Midbrain (tissue), 1 donor: ENCODE measurements around the gene UST.
A peak's percentile ranks its signal among the peaks of the same experiment; 100 is the strongest.

Experiments
- DNase-seq: peaks from one replicate; lab custom pipeline; 2025; lab: John Stamatoyannopoulos, UW

UST gene

DNA sequence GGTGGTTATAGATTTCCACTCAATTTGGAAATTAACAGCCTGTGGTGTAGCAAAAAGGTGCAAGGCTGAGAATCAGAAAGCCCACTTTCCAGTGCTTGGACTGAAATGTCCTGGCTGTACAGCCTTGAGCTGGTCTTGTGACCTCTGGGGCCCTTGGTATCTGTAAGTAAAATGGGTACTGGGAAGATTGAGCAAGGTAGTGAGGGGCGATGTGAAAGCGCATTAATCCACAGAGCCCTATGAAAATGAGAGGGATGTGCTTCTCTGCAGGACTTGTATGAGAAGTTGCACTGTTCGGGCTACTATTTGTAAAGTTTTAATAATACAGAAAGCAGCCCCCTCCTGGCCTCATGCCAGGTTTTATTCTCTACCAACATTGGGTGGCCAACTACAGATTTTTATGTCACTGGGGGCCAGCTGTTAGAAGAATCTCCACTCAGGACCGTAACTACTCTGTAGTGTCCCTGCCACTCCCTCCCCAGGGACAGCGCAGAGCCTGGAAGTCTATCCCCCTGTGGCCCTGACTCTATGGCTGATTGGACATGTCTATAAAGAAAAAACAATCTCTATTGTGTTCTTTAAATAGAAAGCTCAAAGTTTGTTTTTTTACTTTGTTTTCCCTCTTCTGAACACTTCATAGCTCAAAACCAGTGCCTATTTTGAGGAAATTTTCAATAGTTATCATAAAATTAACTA, 316.0 kb downstream of the UST start:
- DNase-seq = no peak

DNA sequence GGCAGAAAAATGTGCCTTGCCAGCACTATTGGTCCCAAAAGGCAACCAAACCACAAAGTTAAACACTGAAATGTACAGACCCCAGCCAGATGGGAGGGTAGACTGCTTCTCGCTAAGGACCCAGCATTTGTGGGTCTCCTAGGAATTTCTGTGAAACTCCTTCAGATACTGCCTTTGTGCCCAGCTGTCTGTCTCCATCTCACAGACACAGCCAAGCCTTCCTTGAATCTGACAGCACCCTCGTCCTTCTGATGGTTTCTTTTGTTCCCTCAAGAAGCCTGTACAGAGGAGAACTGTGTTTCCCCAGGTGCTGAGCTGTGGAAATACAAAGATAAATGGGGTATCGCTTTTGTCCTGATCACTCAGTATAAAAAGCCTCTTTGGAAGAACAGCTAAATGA, 316.6 kb downstream of the UST start:
- no peak for DNase-seq

DNA sequence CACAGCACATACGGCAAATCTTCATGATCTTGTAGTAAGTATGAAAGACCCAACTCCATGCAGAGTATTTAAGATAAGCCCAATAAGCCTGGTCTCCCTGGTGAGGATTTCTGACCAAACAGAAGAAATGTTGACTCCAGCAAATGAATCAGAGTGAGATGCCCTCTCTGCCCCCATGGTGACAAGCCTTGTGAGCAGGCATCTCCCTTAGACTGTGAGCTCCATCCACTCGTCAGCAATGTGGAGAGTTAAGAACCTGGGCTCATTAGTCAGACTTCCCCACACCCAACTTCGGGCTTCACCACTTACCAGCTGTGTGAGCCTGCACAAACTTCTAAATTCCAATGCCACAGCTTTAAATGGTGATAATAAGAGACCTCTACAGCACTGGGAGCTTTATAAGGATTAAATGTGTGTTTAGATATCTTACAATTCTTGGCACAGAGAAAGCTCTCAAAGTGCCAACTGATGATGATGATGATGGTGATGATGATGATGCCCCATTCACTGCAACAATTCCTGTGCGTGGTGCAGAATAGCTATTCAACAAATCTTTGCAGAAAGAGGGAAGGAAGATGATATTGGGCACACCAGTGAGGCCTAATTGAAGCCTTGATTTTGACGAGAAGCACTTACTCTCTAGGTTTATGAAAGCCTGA, 317.3 kb downstream of the UST start:
- no peak for DNase-seq

DNA sequence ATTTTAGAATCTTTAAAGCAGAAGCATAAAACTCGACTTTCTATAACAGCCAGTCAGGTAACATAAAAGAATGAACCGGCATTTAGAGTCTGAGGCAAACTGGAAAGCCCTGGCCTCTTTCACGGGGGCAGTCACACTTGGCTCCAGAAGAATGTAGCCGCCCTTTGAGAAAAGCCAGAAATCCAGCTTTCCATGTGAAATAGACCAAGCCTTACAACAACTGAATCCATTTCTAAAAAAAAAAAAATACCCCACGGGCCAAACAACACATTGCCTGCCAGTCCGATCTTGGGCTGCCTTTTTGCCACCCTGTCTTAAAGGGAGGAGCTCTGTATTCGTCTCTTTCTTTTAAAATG, 317.8 kb downstream of the UST start:
- peak; percentile 11 for DNase-seq

DNA sequence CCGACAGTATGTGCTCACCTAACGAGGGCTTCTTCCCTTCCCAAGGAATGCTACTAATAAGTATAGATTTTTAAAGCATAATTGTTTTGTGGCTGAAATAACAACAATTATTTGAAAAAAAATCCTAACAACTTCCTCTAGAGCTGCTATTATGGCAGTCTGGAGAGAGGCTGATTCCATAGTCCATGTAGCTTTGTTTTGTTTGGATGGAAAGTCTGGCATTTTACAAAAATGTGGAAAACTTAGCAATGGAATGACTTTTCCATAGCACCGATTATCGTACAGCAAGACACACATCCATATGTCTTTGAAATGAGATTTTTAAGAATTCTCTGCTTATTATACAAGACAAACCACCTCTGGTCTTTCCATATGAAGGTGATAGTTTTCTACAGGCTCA, 318.3 kb downstream of the UST start:
- no peak for DNase-seq

DNA sequence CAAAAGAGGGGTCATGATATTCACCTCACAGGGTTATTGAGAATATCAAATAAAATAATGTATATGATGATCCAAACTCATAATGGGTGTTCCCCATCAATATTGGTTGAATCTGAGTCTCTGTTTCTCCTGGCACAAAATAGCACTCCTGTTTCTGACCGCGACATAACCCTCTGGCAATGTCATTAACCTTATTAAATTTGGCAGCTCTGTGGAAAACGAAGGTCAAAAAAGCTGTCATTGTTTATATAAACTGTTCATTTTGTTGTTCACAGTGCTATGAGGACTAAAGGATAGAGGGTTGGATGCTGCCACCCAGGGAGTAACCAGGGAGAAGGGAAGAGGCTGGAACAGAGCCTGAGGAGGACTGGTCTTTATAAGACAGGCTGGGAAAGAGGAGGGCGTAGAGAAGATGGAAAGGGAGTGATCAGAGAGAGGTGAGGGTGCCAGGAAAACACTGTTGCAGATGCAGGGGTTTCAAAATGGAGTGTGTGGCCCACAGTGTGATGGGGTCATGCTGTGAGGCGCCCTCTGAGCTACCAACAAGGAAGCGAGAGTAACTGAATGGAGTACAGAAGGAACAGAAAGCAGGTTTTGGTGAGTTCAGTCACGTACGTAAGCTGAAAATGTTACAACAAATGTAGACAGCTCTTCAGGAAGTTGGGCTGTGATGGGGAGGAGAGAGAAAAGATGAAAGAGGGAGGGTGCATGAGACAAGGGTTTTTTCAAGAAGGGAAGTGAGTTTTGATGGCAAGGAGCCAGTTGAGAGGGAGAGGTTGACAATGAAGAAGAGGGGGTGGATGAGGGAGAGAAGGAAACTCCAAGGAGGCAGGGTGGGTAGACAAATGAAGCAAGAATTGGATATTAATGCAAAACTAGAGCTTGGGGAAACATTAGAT, 319.1 kb downstream of the UST start:
- peak; percentile 73 for DNase-seq

DNA sequence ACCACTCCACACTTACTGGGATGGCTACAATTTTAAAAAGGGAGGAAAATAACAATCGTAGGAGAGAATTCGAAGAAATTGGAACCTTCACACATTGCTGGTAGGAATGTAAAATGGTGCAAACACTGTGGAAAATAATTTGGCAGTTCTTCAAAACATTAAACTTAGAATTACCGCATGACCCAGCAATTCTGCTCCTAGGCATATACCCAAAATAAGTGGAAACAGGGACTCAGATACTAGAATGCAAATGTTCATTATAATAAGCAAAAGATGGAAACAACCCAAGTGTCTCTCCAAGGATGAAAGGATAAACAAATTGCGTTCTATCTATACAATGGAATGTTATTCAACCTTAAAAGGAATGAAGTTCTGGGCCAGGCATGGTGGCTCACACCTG, 325.2 kb downstream of the UST start:
- no peak for DNase-seq

DNA sequence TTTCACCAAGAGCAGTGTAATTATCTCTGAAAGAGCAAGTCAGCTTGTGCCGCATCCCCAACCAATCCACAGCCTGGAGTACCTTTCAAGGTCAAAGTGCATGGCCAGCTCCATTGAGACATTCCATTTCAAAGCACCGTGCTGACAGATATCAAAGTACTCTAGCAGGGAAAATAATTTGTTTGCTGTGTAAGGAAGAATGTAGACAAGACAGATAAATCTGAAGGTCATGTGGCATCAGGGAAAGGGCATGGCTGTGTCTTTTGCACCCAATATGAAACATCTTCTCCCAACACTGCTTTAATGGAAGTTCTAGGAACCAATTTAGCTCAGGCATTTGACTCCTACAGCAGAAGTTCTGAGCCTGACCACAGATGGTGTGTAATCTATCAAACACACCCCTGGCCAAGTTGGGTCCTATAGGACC, 328.0 kb downstream of the UST start:
- no peak for DNase-seq

DNA sequence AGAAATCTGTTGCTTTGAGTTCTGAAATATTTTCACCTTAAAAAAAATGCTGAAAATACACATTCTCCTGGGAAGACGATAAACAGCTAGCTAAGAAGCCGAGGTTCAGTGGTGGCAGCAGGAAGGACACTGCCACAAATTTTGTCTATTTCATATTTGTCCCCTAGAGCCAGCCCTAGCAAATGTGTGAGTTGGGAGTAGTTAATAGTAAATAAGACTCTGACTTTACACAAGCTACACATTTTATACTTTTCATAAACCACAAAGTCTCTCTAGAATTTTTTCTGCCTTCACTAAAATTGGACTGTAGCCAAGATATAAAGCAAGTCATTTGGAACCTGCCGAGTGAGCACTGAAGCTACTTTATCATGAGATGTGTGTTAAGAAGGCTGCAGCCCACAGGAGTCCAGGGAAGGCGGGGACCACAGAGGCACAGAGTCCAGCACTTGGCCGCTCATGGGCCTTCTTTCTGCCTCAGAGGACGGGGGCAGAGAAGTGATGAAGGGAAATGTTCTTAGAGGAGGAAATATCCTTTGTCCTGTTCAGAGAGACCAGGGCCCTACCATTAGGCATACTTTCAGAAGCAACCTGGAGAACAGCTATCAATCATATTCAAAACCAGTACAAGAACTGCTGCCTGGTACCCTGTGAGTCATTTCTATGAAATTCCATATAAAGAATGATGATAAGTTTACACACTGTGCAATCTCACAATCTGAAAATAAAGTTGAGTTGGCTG, 329.0 kb downstream of the UST start:
- DNase-seq = no peak

DNA sequence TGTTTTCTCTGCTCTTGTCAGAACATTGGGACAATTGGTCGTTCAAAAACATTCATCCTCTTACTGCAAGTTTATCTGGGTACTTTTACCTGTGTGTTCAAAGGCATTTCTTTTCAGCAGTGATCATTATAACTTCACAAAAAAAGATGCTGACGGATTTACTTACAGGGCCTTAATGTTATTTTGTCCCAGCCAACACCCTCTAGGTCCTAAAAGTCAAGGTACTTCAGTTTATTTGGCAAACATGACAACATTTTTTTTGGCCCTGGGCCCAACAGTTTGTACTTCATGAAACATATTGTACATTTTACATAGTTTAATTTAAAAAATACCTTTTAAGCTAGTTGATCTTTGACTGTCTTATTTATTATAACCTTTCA, 329.5 kb downstream of the UST start:
- DNase-seq = no peak

DNA sequence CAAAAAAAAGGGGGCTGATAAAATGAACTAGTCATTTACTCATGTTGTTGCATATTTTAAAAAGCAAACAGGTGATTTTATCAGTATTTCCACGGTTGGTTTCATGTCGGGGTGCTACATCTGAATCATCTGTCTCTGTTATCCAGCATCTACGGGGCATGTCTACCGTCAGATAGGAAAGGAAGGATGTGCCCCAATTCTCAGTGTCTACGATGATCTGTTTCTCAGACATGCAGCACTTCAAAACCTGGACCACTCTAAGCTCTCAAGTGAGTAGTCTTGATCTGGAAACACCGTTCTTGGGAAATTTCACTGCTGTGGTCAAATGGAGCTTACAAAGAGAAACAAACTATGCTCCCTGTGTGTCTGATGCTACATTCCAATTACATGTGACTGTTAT, 330.4 kb downstream of the UST start:
- no peak for DNase-seq

DNA sequence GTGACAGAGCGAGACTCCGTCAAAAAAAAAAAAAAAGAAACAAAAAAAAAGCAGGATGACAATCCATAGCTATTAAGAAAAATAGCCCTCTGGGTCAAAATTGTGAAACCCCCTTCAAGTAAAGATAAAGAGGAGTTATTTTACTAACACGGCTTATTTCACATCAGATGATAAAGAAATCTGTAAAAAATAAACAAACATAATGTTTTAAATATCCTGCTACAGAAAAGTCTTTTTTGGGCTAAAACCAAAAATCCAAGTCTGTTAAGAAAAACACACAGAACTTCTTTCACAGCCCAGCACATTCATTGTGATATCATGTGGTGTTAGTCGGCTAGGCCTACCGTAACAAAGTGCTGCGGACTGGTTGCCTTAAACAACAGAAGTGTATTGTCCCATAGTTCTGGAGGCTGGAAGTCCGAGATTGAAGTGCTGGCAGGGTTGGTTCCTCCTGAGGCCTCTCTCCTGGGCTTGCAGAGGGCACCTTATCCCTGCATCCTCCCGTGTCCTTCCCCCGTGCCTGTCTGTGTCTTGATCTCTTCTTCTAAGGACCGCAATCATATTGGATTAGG, 331.5 kb downstream of the UST start:
- DNase-seq = no peak

DNA sequence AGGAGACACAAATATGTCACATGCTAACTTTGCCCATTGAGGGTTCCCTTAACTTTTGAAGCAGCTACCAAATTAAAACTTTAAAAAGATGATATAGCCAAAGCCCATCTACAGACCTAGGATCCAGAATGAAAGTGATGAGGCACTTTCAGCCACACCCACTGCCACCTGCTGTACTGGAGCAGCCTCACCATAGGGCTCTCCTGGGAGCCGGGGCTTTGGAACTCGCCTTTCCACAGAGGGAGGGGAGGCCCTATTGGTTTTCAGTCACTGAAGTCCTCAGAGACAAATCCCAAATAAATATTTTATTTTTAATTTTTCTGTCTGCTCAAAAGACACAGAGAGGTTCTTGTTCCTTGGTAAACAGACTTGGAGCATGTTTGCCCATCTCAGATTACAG, 332.6 kb downstream of the UST start:
- DNase-seq = no peak

DNA sequence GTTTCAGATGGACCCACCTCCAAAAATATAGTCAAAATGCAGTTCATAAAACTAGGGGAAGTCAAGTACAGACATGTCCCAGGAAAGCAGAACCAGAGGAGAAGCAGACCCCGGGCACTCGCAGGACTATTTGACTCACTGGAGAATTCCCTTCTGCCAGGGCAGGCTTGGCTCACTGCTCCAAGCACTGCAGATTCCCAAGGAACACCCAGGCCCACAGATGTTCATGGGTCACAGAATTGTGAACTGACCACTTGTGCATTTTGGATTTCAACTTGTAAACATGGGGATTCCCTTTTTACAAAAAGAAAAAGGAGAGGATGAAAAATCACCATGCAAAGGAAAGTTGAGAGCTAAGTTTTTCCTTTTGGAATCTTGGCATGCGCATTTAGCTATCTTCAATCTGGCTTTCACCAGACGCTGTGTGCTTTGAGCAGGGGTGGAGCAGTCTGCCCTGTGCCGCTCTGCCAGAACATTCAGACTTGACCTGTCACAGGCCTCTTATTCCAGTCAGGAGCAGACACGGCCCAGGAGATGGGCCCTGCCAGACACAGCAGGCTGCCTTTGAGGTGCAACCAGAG, 333.2 kb downstream of the UST start:
- peak; percentile 23 for DNase-seq

DNA sequence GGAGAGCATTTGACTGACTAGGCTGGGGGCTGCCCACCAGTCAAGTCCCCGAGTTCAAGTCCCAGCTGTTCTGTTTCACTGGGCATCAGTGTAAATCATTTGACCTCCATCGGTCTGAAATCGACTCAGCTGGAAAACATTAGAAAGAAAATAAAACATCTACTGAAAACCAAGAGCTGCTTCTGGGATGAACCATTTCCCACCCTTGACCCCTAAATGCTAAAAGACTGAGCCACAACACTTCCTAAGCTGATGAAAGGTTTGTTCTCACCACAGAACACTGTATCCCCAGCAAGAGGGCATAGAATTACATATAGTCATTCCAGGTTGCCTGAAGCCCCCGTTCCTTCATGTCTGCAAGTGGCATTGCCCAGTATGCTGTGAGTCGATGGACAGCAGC, 333.7 kb downstream of the UST start:
- DNase-seq = no peak

DNA sequence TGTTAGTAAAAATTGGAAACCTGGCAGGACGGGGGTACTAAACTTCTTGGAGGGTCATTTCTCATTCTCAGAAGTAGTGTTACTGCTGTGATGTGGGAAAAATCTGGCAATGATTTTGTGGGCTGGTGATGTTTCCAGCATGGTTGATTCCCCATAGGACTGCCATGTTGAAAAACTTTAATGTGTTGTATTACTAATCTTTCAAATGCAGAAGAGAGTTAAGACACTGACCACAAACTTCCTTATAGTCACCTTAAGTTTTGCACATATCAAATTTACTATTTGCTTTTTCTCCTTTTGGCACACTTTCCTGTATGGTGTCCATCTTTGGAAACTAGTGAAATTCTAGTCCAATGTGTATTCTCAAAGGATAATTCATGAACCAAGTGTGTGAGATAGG, 334.5 kb downstream of the UST start:
- no peak for DNase-seq

DNA sequence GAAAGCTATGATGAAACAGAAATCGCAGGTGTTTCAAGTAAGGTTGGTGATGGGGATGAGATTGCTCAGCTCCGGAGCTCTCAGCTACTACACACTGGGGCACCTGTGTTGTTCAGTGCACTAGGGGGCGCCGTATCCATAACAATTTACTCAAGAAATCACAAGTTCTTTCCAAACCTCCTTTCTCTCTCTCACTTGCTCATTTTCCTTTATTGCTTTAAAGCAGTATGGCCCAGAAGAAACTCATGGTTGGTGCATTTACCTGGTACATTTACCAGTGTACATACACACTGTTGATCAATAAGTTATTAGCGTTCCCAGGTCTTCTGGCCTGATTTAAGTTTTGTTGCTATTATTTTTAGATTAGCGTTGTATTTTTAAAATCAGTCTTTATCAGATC, 335.5 kb downstream of the UST start:
- peak; percentile 76 for DNase-seq

DNA sequence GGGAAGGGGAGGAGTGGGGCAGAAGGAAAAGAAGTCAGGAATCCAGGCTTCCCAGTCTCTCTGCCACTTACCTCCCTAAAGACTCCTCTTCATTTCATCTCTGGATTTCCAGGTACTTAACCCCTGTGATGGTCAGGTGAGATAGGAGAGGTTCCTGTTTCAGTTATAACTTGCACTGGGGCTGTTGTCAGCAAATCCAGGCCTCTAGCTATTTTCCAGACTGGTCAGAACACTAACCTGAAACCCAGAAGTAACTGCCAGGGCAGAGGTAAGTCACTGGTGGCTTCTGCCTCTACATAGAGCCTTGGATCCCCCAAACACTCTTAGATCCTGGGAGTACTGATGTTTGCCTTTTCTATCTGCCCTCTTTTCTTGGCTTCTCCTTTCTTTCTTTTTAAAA, 337.2 kb downstream of the UST start:
- no peak for DNase-seq

DNA sequence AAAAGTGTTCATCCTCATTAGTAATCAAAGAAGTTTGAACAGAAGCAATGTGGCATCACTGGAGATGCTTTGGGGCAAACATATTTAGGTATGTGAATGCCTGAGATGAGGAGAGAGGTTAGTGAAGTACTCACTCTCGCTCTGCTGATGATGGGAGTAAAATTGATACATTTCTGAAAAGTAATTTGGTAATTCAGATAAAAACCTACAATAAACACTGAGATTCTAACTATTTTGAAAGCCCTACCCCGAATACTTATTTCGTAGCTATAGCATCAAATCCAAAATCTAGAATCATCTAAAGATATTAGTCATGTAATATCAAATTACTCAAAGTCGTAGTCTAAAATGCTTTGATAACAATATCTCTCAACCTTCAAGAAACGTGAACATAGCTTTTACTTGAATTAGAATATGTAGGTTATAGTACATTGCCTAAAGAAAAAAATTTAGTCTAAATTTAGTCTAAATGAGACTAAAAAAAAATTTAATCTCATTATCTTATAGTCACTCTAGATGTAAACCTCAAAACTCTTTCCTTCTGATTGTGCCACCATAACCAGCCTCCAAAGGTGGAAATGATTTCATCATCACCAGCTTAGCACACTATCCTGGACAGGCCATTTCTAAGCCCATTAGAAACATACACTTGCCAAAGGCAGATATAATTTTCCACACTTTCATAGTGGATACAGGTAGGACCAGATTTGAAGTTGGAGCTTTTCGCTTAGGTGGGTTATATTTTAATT, 338.2 kb downstream of the UST start:
- DNase-seq = no peak

DNA sequence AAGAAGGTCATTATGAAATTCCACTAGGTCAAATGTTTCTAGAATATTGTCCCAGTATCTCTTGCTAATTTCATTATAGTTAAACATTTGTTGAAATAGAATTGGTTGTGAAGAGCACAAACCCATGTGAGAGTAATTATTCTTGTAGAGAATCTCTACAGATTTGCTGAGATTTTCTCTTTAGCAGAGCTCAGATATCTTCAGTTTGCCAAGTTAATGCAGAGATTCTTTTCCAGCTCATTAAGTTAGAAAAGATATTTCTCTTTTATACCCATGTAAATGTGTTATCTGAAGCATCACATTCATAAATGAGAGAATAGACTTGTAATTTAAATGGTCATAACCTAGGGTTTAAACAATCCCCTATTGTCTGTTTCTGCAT, 338.7 kb downstream of the UST start:
- DNase-seq = no peak

DNA sequence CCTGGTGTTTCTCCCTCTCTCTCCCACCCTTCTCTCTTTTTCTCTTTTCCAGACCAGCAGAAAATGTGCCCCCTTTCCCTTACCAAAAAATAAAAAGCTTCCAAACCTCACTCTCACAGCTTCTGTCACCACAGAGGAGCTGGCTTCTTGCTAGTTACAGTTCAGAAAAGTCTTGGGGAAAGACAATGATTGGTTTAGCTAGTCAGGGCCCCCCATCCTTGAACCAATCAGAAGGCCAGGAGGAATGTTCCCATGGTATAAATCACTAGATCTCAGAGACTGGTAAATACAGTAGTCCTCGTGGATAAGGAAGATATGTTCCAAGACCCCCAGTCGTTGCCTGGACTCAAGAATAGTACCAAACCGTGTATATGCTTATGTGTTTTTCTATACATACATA, 339.5 kb downstream of the UST start:
- DNase-seq = no peak
